HepG2 (cell line): ENCODE results near the gene GPR55. TPM values are rescaled to one million over a fixed set of nuclear protein-coding genes. Genes with fewer than 3 reads are reported as not detected.

ENCODE experiments used
- ATF1 ChIP-seq: IDR thresholded peaks from 2 replicates; pipeline ENCODE4 v1.6.1; 2016; ENCODE audit warnings: mild to moderate bottlenecking, control low read depth
- CREB3 ChIP-seq: sonication (generic); formaldehyde crosslinking; IDR thresholded peaks from 2 replicates; pipeline ENCODE4 v1.5.0; 2020; ENCODE audit warnings: missing genetic modification reagents
- FOXK1 ChIP-seq: sonication (generic); formaldehyde crosslinking; IDR thresholded peaks from 2 replicates; pipeline ENCODE4 v1.4.0; 2020; ENCODE audit warnings: low read depth, missing genetic modification reagents, borderline replicate concordance
- XBP1 ChIP-seq: sonication (generic); formaldehyde crosslinking; IDR thresholded peaks from 2 replicates; pipeline ENCODE4 v1.5.0; 2020; ENCODE audit warnings: missing genetic modification reagents
- YEATS2 ChIP-seq: sonication (generic); formaldehyde crosslinking; IDR thresholded peaks from 2 replicates; pipeline ENCODE4 v1.4.0; 2020; ENCODE audit warnings: missing genetic modification reagents, borderline replicate concordance
- ZNF644 ChIP-seq: IDR thresholded peaks from 2 replicates; pipeline ENCODE4 v1.6.1; 2016; ENCODE audit warnings: low read depth
- polyA plus RNA-seq, 8 experiments: library from polyadenylated mRNA; depleted of rRNA in 3 of 8; stranded (reverse) in 7 of 8; unstranded in 1 of 8; fragments of >200 nt; fragmentation: Illumina TruSeq in 4 of 8; extraction: Trizol in 4 of 8; gene quantifications; 2 replicates each; pipeline versions ENCODE4 v1.2.1 to v1.2.3, GENCODE V29; 2011 to 2016; ENCODE audit warnings: low read depth in 4 of 8, missing spikeins in 1 of 8, mixed read lengths in 1 of 8; ENCODE audit not compliant: insufficient read depth in 1 of 8
- total RNA-seq, 5 experiments: library from RNA; depleted of rRNA; stranded (reverse); fragments of >200 nt; fragmentation: Illumina TruSeq; extraction: Trizol; gene quantifications; 2 replicates each; pipeline ENCODE4 v1.2.3, GENCODE V29; 2016; ENCODE audit warnings: low read depth in 1 of 5
- TF ChIP-seq, protein P1 (sequence below): sonication (generic); formaldehyde crosslinking; IDR thresholded peaks from 2 replicates; pipeline ENCODE4 v1.4.0; 2020; ENCODE audit warnings: mild to moderate bottlenecking, missing genetic modification reagents
- TF ChIP-seq, protein P2 (sequence below): sonication (generic); formaldehyde crosslinking; IDR thresholded peaks from 2 replicates; pipeline ENCODE4 v1.8.1; 2023; ENCODE audit warnings: mild to moderate bottlenecking, moderate library complexity, missing genetic modification reagents
- TF ChIP-seq, protein P3 (sequence below): sonication (generic); formaldehyde crosslinking; IDR thresholded peaks from 2 replicates; pipeline ENCODE4 v1.8.1; 2023; ENCODE audit warnings: mild to moderate bottlenecking, inconsistent platforms, moderate library complexity, missing genetic modification reagents, borderline replicate concordance
- TF ChIP-seq, protein P4 (sequence below): sonication (generic); formaldehyde crosslinking; IDR thresholded peaks from 2 replicates; pipeline ENCODE4 v1.4.0; 2020; ENCODE audit warnings: missing genetic modification reagents

Gene GPR55
- total and polyA plus RNA-seq, 2 of the 13 experiments (the other 11 are each of a cell fraction or from before 2014, with no cell fraction given), result not detected

DNA sequence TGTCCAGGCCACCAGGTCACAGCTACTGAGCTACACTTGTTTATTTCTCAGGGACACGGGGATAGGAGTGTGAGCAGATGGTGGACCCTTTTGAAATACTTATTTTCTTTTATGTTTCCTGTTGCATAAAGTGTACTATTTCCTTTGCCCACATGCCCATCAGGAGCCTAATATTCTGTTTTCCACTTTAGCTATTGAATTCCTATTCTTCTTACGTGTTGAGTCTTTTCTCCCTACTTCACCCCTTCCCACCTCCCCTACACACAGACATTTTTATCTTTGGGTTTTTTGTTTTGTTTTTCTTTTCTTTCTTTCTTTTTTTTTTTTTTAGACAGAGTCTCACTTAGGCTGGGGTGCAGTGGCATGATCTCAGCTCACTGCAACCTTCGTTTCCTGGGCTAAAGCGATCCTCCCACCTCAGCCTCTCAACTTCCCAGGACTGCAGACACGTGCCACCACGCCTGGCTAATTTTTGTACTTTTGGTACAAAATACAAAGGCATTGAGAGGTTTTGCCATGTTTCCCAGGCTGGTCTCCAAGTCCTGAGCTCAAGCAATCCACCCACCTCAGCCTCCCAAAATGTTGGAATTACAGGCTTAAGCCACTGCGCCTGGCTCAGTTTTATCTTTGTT is 5.2 kb upstream of the GPR55 start (continued):
- TF ChIP-seq CREB3 (CRISPR knock-in tag) (no peak), ATF1 (CRISPR knock-in tag) (no peak), FOXK1 (no peak), ZNF644 (CRISPR knock-in tag) (no peak), XBP1 (CRISPR knock-in tag) (no peak), YEATS2 (CRISPR knock-in tag) (no peak)
- TF ChIP-seq, protein P1, sequence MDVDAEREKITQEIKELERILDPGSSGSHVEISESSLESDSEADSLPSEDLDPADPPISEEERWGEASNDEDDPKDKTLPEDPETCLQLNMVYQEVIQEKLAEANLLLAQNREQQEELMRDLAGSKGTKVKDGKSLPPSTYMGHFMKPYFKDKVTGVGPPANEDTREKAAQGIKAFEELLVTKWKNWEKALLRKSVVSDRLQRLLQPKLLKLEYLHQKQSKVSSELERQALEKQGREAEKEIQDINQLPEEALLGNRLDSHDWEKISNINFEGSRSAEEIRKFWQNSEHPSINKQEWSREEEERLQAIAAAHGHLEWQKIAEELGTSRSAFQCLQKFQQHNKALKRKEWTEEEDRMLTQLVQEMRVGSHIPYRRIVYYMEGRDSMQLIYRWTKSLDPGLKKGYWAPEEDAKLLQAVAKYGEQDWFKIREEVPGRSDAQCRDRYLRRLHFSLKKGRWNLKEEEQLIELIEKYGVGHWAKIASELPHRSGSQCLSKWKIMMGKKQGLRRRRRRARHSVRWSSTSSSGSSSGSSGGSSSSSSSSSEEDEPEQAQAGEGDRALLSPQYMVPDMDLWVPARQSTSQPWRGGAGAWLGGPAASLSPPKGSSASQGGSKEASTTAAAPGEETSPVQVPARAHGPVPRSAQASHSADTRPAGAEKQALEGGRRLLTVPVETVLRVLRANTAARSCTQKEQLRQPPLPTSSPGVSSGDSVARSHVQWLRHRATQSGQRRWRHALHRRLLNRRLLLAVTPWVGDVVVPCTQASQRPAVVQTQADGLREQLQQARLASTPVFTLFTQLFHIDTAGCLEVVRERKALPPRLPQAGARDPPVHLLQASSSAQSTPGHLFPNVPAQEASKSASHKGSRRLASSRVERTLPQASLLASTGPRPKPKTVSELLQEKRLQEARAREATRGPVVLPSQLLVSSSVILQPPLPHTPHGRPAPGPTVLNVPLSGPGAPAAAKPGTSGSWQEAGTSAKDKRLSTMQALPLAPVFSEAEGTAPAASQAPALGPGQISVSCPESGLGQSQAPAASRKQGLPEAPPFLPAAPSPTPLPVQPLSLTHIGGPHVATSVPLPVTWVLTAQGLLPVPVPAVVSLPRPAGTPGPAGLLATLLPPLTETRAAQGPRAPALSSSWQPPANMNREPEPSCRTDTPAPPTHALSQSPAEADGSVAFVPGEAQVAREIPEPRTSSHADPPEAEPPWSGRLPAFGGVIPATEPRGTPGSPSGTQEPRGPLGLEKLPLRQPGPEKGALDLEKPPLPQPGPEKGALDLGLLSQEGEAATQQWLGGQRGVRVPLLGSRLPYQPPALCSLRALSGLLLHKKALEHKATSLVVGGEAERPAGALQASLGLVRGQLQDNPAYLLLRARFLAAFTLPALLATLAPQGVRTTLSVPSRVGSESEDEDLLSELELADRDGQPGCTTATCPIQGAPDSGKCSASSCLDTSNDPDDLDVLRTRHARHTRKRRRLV (CRISPR knock-in tag), result no peak
- TF ChIP-seq, protein P2, sequence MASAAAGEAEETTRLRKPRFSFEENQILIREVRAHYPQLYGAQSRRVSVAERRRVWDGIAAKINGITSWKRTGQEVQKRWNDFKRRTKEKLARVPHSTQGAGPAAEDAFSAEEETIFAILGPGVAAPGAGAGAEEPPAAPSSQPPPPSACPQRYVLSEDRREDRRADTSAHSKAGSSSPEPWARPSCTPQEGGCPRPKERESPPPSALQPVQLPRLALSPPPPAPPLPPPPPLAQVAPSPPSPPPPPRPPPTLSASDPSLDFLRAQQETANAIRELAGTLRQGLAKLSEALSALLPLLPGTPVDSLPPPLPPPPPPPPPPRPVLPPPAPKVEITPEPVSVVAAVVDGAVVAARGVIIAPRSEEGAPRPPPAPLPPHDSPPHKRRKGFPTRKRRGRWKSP, result no peak
- TF ChIP-seq, protein P3, sequence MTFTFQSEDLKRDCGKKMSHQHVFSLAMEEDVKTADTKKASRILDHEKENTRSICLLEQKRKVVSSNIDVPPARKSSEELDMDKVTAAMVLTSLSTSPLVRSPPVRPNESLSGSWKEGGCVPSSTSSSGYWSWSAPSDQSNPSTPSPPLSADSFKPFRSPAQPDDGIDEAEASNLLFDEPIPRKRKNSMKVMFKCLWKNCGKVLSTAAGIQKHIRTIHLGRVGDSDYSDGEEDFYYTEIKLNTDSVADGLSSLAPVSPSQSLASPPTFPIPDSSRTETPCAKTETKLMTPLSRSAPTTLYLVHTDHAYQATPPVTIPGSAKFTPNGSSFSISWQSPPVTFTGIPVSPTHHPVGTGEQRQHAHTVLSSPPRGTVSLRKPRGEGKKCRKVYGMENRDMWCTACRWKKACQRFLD (CRISPR knock-in tag), result no peak
- TF ChIP-seq, protein P4, sequence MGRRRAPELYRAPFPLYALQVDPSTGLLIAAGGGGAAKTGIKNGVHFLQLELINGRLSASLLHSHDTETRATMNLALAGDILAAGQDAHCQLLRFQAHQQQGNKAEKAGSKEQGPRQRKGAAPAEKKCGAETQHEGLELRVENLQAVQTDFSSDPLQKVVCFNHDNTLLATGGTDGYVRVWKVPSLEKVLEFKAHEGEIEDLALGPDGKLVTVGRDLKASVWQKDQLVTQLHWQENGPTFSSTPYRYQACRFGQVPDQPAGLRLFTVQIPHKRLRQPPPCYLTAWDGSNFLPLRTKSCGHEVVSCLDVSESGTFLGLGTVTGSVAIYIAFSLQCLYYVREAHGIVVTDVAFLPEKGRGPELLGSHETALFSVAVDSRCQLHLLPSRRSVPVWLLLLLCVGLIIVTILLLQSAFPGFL (CRISPR knock-in tag), result no peak
